Caco-2 (cell line): ENCODE measurements around the gene TMEM63C. TPM values are rescaled to one million over a fixed set of nuclear protein-coding genes. Genes with fewer than 3 reads are reported as not detected.

Experiments
- BruUV-seq: library from RNA; stranded (reverse); fragments of 400-500 nt; replicated peaks from 2 replicates; lab custom pipeline; 2021; lab: Mats Ljungman, UMichigan
- CTCF ChIA-PET: fragments of 300-600 bp; sonication (Branson Sonifier 250); formaldehyde crosslinking; loops from one replicate; lab custom pipeline; 2022; ENCODE audit warnings: antibody characterized with exemption; lab: Charles Lee
- POLR2A ChIA-PET: fragments of 300-600 bp; sonication (Branson Sonifier 250); formaldehyde crosslinking; loops from one replicate; lab custom pipeline; 2022; ENCODE audit warnings: antibody characterized with exemption; lab: Charles Lee
- DNase-seq, 2 experiments: peaks; one replicate each; pipeline versions ENCODE4 v3.0.0 to v3.0.0-alpha.2; 2020 to 2022
- H3K27me3 ChIP-seq: replicated peaks from 2 replicates; pipeline ENCODE4 v1.6.0; 2011; ENCODE audit warnings: low read length; ENCODE audit not compliant: control insufficient read depth, insufficient read depth
- H3K36me3 ChIP-seq: 2 replicates; pipeline ENCODE4 v1.5.1; 2011; ENCODE audit warnings: low read length; ENCODE audit not compliant: control insufficient read depth, insufficient read depth
- H3K4me1 ChIP-seq: fragments of 250-450 bp; sonication (Bioruptor Pico); 2 replicates; pipeline ENCODE4 v1.5.1; 2020; ENCODE audit warnings: mild to moderate bottlenecking
- H3K4me3 ChIP-seq: 2 replicates; pipeline ENCODE4 v1.5.1; 2011; ENCODE audit warnings: low read depth, mild to moderate bottlenecking, control low read depth, low read length
- H3K9me3 ChIP-seq: fragments of 250-450 bp; sonication (Bioruptor Pico); 2 replicates; pipeline ENCODE4 v1.5.1; 2020; ENCODE audit warnings: mild to moderate bottlenecking, moderate library complexity
- H3K27ac Mint-ChIP-seq: one replicate; pipeline ENCODE4 v1.8.0; 2022; ENCODE audit warnings: mixed read lengths; ENCODE audit not compliant: unreplicated experiment
- H3K27me3 Mint-ChIP-seq: one replicate; pipeline ENCODE4 v1.8.0; 2022; ENCODE audit warnings: mixed read lengths; ENCODE audit not compliant: insufficient read depth, unreplicated experiment
- H3K36me3 Mint-ChIP-seq: one replicate; pipeline ENCODE4 v1.8.0; 2022; ENCODE audit warnings: mild to moderate bottlenecking, mixed read lengths; ENCODE audit not compliant: insufficient read depth, unreplicated experiment
- H3K4me1 Mint-ChIP-seq: one replicate; pipeline ENCODE4 v1.8.0; 2022; ENCODE audit warnings: low read depth, mixed read lengths; ENCODE audit not compliant: unreplicated experiment
- H3K4me3 Mint-ChIP-seq: one replicate; pipeline ENCODE4 v1.8.0; 2022; ENCODE audit warnings: mild to moderate bottlenecking, moderate library complexity, mixed read lengths; ENCODE audit not compliant: unreplicated experiment
- H3K9me3 Mint-ChIP-seq: one replicate; pipeline ENCODE4 v1.8.0; 2022; ENCODE audit warnings: mixed read lengths; ENCODE audit not compliant: unreplicated experiment
- intact Hi-C: fragments of 100-400 bp; cut with micrococcal nuclease; formaldehyde crosslinking; loops from one replicate; pipeline ENCODE4 v1.10.0; 2022; ENCODE audit not compliant: unreplicated experiment
- total RNA-seq: library from RNA; stranded (reverse); gene quantifications from 2 replicates; pipeline ENCODE4 v1.2.3, GENCODE V29; 2022
- TF ChIP-seq, protein P1 (sequence below), 2 experiments: fragments of 200-600 bp in 1 of 2; IDR thresholded peaks; 1 replicate in 1 of 2; 2 replicates in 1 of 2; pipeline versions ENCODE4 v1.5.1 to v1.8.0; 2011 to 2022; ENCODE audit warnings: antibody characterized with exemption in 1 of 2, control low read depth in 1 of 2, inconsistent platforms in 1 of 2, low read depth in 1 of 2, low read length in 1 of 2, mild to moderate bottlenecking in 1 of 2, moderate library complexity in 1 of 2; ENCODE audit not compliant: insufficient read depth in 1 of 2, severe bottlenecking in 1 of 2, unreplicated experiment in 1 of 2

The TMEM63C gene
- total RNA-seq, 1 experiment from 2014 or later = 1.3 TPM

DNA sequence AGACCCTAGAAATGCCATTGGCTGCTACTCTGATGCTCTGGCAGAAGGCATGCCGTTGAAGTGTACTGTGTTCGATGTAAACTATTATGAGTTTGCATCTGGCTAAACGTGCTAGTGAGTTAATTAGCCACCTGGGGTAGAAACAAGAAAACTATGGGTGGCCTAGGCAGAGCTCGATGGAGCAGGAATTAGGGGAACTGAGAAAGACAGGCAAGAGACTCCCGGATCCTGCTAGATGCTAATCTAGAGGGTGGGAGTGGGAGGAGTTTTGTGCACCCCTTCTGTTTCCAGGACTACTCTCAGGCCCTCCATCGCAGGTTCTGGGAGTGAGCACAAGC is 32.0 kb downstream of the TMEM63C start:
- H3K4me3 Mint-ChIP-seq = no peak overlapping the region
- Histone ChIP-seq H3K4me3 (no peak overlapping the region), H3K27me3 (no peaks in the 10 kb centered on the region; the same call in 1 of the 2 replicates), H3K9me3 (no peaks in the 10 kb centered on the region), H3K4me1 (no peaks in the 10 kb centered on the region), H3K36me3 (no peaks in the 10 kb centered on the region)
- no TSS peak for BruUV-seq
- H3K4me1 Mint-ChIP-seq = no peaks in the 10 kb centered on the region
- ChIA-PET CTCF (interaction anchor here (0.6 to 2.7 kb wide), 14 partner anchors 9 to 340 kb away, joined by 3 to 68 read pairs (median 3); partner anchors contain the start of genes GSTZ1, POMT2, TMEM63C and VIPAS39), POLR2A (no interaction called here)
- intact Hi-C loops = loop anchor here (1.0 kb wide), 1 partner anchor 61 kb away; no protein-coding TSS in a partner anchor
- H3K9me3 Mint-ChIP-seq = no peaks in the 10 kb centered on the region
- H3K36me3 Mint-ChIP-seq = peaks cover 4% of the 10 kb centered on the region
- DNase-seq = no peak
- peaks cover 23% of the 10 kb centered on the region for H3K27me3 Mint-ChIP-seq
- H3K27ac Mint-ChIP-seq = no peak overlapping the region
- TF ChIP-seq, protein P1, sequence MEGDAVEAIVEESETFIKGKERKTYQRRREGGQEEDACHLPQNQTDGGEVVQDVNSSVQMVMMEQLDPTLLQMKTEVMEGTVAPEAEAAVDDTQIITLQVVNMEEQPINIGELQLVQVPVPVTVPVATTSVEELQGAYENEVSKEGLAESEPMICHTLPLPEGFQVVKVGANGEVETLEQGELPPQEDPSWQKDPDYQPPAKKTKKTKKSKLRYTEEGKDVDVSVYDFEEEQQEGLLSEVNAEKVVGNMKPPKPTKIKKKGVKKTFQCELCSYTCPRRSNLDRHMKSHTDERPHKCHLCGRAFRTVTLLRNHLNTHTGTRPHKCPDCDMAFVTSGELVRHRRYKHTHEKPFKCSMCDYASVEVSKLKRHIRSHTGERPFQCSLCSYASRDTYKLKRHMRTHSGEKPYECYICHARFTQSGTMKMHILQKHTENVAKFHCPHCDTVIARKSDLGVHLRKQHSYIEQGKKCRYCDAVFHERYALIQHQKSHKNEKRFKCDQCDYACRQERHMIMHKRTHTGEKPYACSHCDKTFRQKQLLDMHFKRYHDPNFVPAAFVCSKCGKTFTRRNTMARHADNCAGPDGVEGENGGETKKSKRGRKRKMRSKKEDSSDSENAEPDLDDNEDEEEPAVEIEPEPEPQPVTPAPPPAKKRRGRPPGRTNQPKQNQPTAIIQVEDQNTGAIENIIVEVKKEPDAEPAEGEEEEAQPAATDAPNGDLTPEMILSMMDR (IDR thresholded peaks at IDR 0.05; ENCODE audit: insufficient read depth in 1 of 2, low read depth in 1 of 2, low read length in 1 of 2, severe bottlenecking in 1 of 2, unreplicated experiment in 1 of 2) = no peak

DNA sequence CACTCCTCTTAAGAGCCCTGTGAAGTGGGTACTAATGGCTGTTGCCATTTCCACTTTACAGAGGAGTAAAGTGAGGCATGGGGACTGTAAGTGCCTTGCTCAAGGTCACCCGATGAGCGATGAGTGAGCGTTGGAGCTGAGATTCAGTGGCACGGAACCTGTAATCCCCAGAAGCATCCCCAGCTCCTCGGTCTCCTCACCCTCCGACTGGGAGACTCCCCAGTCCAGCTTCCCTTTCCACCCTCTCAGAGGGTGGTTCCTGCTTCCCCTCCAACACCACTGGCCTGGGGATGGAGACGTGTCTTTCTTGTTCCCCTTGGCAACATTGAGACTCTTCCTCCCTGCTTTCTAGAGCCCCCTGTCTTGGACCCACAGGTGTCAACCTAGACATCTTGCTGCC is 32.6 kb downstream of the TMEM63C start:
- H3K36me3 ChIP-seq = no peaks in the 10 kb centered on the region
- peaks cover 23% of the 10 kb centered on the region for H3K27me3 Mint-ChIP-seq
- POLR2A ChIA-PET = no interaction called here
- H3K9me3 ChIP-seq = no peaks in the 10 kb centered on the region
- no peaks in the 10 kb centered on the region for H3K9me3 Mint-ChIP-seq
- BruUV-seq = no TSS peak
- TF ChIP-seq, protein P1 (IDR thresholded peaks at IDR 0.05; ENCODE audit: insufficient read depth in 1 of 2, low read depth in 1 of 2, low read length in 1 of 2, severe bottlenecking in 1 of 2, unreplicated experiment in 1 of 2) = no peak
- no peak for DNase-seq
- H3K36me3 Mint-ChIP-seq = peaks cover 4% of the 10 kb centered on the region
- intact Hi-C loops = no loop called here
- CTCF ChIA-PET = interaction anchor here (0.8 to 2.7 kb wide), 6 partner anchors 16 to 80 kb away, joined by 3 to 68 read pairs (median 3); partner anchors contain the start of gene TMEM63C
- no peak overlapping the region for H3K27ac Mint-ChIP-seq
- no peaks in the 10 kb centered on the region for H3K4me1 Mint-ChIP-seq
- H3K4me1 ChIP-seq = no peaks in the 10 kb centered on the region
- H3K27me3 ChIP-seq = no peaks in the 10 kb centered on the region; the same call in 1 of the 2 replicates
- H3K4me3 Mint-ChIP-seq = no peak overlapping the region
- no peak overlapping the region for H3K4me3 ChIP-seq

DNA sequence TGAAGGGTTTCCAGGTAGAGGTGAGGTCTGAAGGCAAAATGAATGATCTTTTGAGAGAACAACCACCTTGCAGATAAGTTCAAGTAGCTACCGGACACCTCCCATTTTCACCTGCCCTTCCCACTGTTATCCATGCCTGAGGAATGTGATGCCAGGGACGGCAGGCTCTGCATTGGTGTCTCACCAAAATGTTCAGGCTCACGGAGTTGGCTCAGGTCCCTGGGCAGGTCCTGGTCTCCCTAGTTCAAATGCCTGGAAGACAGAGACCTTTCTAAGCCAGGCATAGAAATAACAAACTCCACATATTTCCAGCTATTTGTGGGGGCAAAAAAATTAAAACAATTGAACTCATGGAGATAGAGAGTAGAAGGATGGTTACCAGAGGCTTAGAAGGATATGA is 36.0 kb downstream of the TMEM63C start:
- POLR2A ChIA-PET = no interaction called here
- Histone ChIP-seq H3K4me1 (no peaks in the 10 kb centered on the region), H3K4me3 (no peak overlapping the region), H3K9me3 (no peaks in the 10 kb centered on the region), H3K36me3 (no peaks in the 10 kb centered on the region), H3K27me3 (no peaks in the 10 kb centered on the region; the same call in 1 of the 2 replicates)
- Mint-ChIP-seq H3K9me3 (no peaks in the 10 kb centered on the region), H3K4me3 (no peak overlapping the region), H3K36me3 (peaks cover 4% of the 10 kb centered on the region), H3K27ac (no peak overlapping the region), H3K4me1 (no peaks in the 10 kb centered on the region), H3K27me3 (peaks cover 23% of the 10 kb centered on the region)
- CTCF ChIA-PET = no interaction called here
- no TSS peak for BruUV-seq
- no peak for DNase-seq
- intact Hi-C loops = no loop called here
- TF ChIP-seq, protein P1 (IDR thresholded peaks at IDR 0.05; ENCODE audit: insufficient read depth in 1 of 2, low read depth in 1 of 2, low read length in 1 of 2, severe bottlenecking in 1 of 2, unreplicated experiment in 1 of 2) = no peak
